Right lobe of liver (tissue), 6 donors: ENCODE data around the gene RAN. TPM values are rescaled to one million over a fixed set of nuclear protein-coding genes. Genes with fewer than 3 reads are reported as not detected.
"Not testable (repeated sequence)": the region's sequence is repeated elsewhere in the genome, so short reads cannot be mapped to it uniquely, and the experiment has no call there.

Source experiments
- ATAC-seq, 4 donors: fragments of 200-7000 bp; cut with Tn5 transposase; one replicate each; pipeline ENCODE4 v1.9.1; 2020; ENCODE audit warnings: mild to moderate bottlenecking in 4 of 4, moderate library complexity in 4 of 4
- DNase-seq, 3 donors: peaks; one replicate each; pipeline ENCODE4 v3.0.0-alpha.2; 2020
- H3K27ac ChIP-seq, 3 donors: fragments of 200-600 bp; one replicate each; pipeline ENCODE4 v1.8.0; 2022
- H3K27me3 ChIP-seq, 2 donors: fragments of 200-600 bp; one replicate each; pipeline ENCODE4 v1.8.0; 2022
- H3K36me3 ChIP-seq, 4 donors: fragments of 200-600 bp; sonication (generic) in 1 of 4; one replicate each; pipeline versions ENCODE4 v1.5.1 to v1.8.0; 2017 to 2022; ENCODE audit warnings: control low read depth in 1 of 4
- H3K4me1 ChIP-seq, 4 donors: fragments of 200-600 bp; sonication (generic) in 1 of 4; one replicate each; pipeline versions ENCODE4 v1.5.1 to v1.8.0; 2017 to 2022; ENCODE audit warnings: control low read depth in 1 of 4
- H3K4me3 ChIP-seq, 3 donors: fragments of 200-600 bp; one replicate each; pipeline ENCODE4 v1.8.0; 2022
- H3K9me3 ChIP-seq, 4 donors: fragments of 200-600 bp; sonication (generic) in 1 of 4; one replicate each; pipeline versions ENCODE4 v1.5.1 to v1.8.0; 2017 to 2022; ENCODE audit warnings: control low read depth in 1 of 4
- CTCF ChIP-seq, 4 donors: fragments of 200-600 bp in 3 of 4; fragments of 450-650 bp in 1 of 4; IDR thresholded peaks; one replicate each; pipeline versions ENCODE4 v1.5.1 to v1.8.0; 2016 to 2022; ENCODE audit warnings: antibody characterized with exemption in 4 of 4, mild to moderate bottlenecking in 2 of 4
- POLR2A ChIP-seq: fragments of 450-650 bp; IDR thresholded peaks from one replicate; pipeline ENCODE4 v1.6.1; 2017; ENCODE audit warnings: antibody characterized with exemption, mild to moderate bottlenecking
- WGBS: methylation state at CpG from one replicate; pipeline ENCODE4 v1.1.6; 2018; ENCODE audit warnings: low coverage, low lambda C conversion rate; ENCODE audit not compliant: insufficient coverage; ENCODE audit errors: missing lambda C conversion rate; 5-methylcytosine and 5-hydroxymethylcytosine counted together
- intact Hi-C, 2 donors: fragments of 100-400 bp; cut with DNase I; formaldehyde crosslinking; loops; one replicate each; pipeline versions ENCODE4 v1.11.2 to v1.14.1; 2022
- total RNA-seq, 6 experiments: library from RNA; depleted of rRNA in 2 of 6; stranded (reverse); fragments of >200 nt in 2 of 6; fragmentation: NEBNext Ultra II Directional in 3 of 6; extraction: Animal tissue kit (Norgen Biotek cat#: 25700) in 3 of 6; gene quantifications; one replicate each; pipeline versions ENCODE4 v1.1.0 to v1.2.4, GENCODE V29; 2016 to 2023
- donor health status: DM: no; HTN: yes; CAD: no.
- donor health status: DM: no; HTN: no; CAD: no.
- donor health status: DM: no; HTN: no; CAD: no.
- donor health status: DM: no; HTN: yes; CAD: no.
- donor health status: DM: no; HTN: yes; CAD: no.

The RAN gene
- total RNA-seq, 6 experiments from 2014 or later, result 136 to 220 (median 147) TPM

GRCh38 chr12:130873106-130873795 lies 1.4 kb downstream of the RAN start:
- intact Hi-C loops, result no loop called here
- no peak for ATAC-seq

GRCh38 chr12:130873825-130874224 lies 2.0 kb downstream of the RAN start:
- no peak for ATAC-seq
- 75% methylated on average over 4 of the region's 4 CpGs for WGBS

More at GRCh38 chr12:130873106-130873795, 1.4 kb downstream of the RAN start:
- H3K27ac ChIP-seq, result peak overlapping the region in 1 of 3 donors; percentile 57
- H3K4me3 ChIP-seq, result peak overlapping the region in 2 of 3 donors; percentile 75 to 84
- peaks cover 7 to 39% (median 23%) of the 10 kb centered on the region in 4 donors for H3K36me3 ChIP-seq
- TF ChIP-seq CTCF (IDR thresholded peaks at IDR 0.05), result no peak
- no peak for TF ChIP-seq POLR2A
- WGBS, result 55% methylated on average over 4 of the region's 4 CpGs
- peaks cover 0 to 27% (median 12%) of the 10 kb centered on the region in 4 donors for H3K4me1 ChIP-seq
- no peaks in the 10 kb centered on the region for H3K9me3 ChIP-seq
- H3K27me3 ChIP-seq, result no peaks in the 10 kb centered on the region
- no peak for DNase-seq

GRCh38 chr12:130874696-130875095 lies 2.8 kb downstream of the RAN start:
- Histone ChIP-seq H3K4me1 (peaks cover 0 to 27% (median 12%) of the 10 kb centered on the region in 4 donors), H3K27me3 (no peaks in the 10 kb centered on the region), H3K9me3 (no peaks in the 10 kb centered on the region), H3K27ac (no peak overlapping the region), H3K36me3 (peaks cover 7 to 39% (median 23%) of the 10 kb centered on the region in 4 donors), H3K4me3 (no peak overlapping the region)
- ATAC-seq (no peak), DNase-seq (no peak)
- intact Hi-C loops, result no loop called here
- WGBS, result 78% methylated on average over 5 of the region's 10 CpGs
- no peak for TF ChIP-seq CTCF (IDR thresholded peaks at IDR 0.05)
- TF ChIP-seq POLR2A, result no peak

More at GRCh38 chr12:130873825-130874224, 2.0 kb downstream of the RAN start:
- intact Hi-C loops, result no loop called here
- Histone ChIP-seq H3K4me1 (peaks cover 0 to 27% (median 12%) of the 10 kb centered on the region in 4 donors), H3K4me3 (no peak overlapping the region), H3K27ac (no peak overlapping the region), H3K27me3 (no peaks in the 10 kb centered on the region), H3K36me3 (peaks cover 7 to 39% (median 23%) of the 10 kb centered on the region in 4 donors), H3K9me3 (no peaks in the 10 kb centered on the region)
- TF ChIP-seq CTCF (IDR thresholded peaks at IDR 0.05) (no peak), POLR2A (no peak)
- DNase-seq, result no peak

GRCh38 chr12:130875193-130875592 lies 3.3 kb downstream of the RAN start:
- intact Hi-C loops, result no loop called here
- Histone ChIP-seq H3K9me3 (no peaks in the 10 kb centered on the region), H3K27ac (no peak overlapping the region), H3K27me3 (no peaks in the 10 kb centered on the region), H3K4me1 (peaks cover 0 to 27% (median 12%) of the 10 kb centered on the region in 4 donors), H3K36me3 (peaks cover 7 to 39% (median 23%) of the 10 kb centered on the region in 4 donors), H3K4me3 (no peak overlapping the region)
- WGBS, result 82% methylated on average over 5 of the region's 5 CpGs
- DNase-seq (no peak), ATAC-seq (no peak)
- TF ChIP-seq CTCF (IDR thresholded peaks at IDR 0.05), result no peak

- H3K27me3 ChIP-seq, intact Hi-C loops, H3K4me3 ChIP-seq, DNase-seq, H3K27ac ChIP-seq, H3K9me3 ChIP-seq, ATAC-seq: not testable (repeated sequence)
- WGBS, result 81% methylated on average over 10 of the region's 11 CpGs
- Histone ChIP-seq H3K36me3 (peaks cover 7 to 39% (median 23%) of the 10 kb centered on the region in 4 donors), H3K4me1 (peaks cover 0 to 26% (median 12%) of the 10 kb centered on the region in 4 donors)
Observed at GRCh38 chr12:130875708-130876107, 3.8 kb downstream of the RAN start.
